HG03469 (cell line): Measurements from ENCODE around the gene BCS1L.
"Not testable (repeated sequence)": the region's sequence is repeated elsewhere in the genome, so short reads cannot be mapped to it uniquely, and the experiment has no call there.

Experiments used
- ATAC-seq: cut with Tn5 transposase; IDR thresholded peaks from one replicate; pipeline ENCODE4 v1.9.1; 2021; ENCODE audit warnings: mild to moderate bottlenecking, moderate library complexity, moderate number of reproducible peaks; ENCODE audit not compliant: unreplicated experiment

Gene BCS1L

GRCh38 chr2:218658671-218659257, 719 bp upstream of the BCS1L start:
- ATAC-seq = peak; percentile 39

GRCh38 chr2:218659988-218660358, 490 bp downstream of the BCS1L start:
- ATAC-seq = no peak

GRCh38 chr2:218662377-218662776, 2.9 kb downstream of the BCS1L start:
- no peak for ATAC-seq

- no peak for ATAC-seq
Measured at GRCh38 chr2:218662827-218663226, 3.3 kb downstream of the BCS1L start.

GRCh38 chr2:218663901-218664300, 4.4 kb downstream of the BCS1L start:
- no peak for ATAC-seq

GRCh38 chr2:218664653-218665052, 5.2 kb downstream of the BCS1L start:
- no peak for ATAC-seq

GRCh38 chr2:218671097-218671653, 11.7 kb downstream of the BCS1L start:
- no peak for ATAC-seq

- ATAC-seq = peak; percentile 92
Measured at GRCh38 chr2:218671654-218672566, 12.4 kb downstream of the BCS1L start, which contains the start of the genes RNF25 and STK36. Gene RNF25, minus strand, starts transcription at chr2:218672002. Its CDS starts 32 bp downstream, at chr2:218671970. Gene STK36, plus strand, starts transcription at chr2:218672086. Its CDS starts 744 bp downstream, at chr2:218672830.

GRCh38 chr2:218679119-218679518, 19.6 kb downstream of the BCS1L start:
- no peak for ATAC-seq

GRCh38 chr2:218680061-218680460, 20.6 kb downstream of the BCS1L start:
- no peak for ATAC-seq

GRCh38 chr2:218687400-218688060, 28.0 kb downstream of the BCS1L start:
- not testable (repeated sequence) for ATAC-seq

GRCh38 chr2:218691234-218691633, 31.8 kb downstream of the BCS1L start:
- no peak for ATAC-seq

GRCh38 chr2:218694405-218695145, 35.1 kb downstream of the BCS1L start:
- no peak for ATAC-seq

- ATAC-seq = no peak
Measured at GRCh38 chr2:218698885-218699284, 39.4 kb downstream of the BCS1L start.

- no peak for ATAC-seq
Measured at GRCh38 chr2:218701806-218702205, 42.3 kb downstream of the BCS1L start.

- no peak for ATAC-seq
Measured at GRCh38 chr2:218703341-218703740, 43.9 kb downstream of the BCS1L start.

- peak; percentile 31 for ATAC-seq
Measured at GRCh38 chr2:218708086-218708485, 48.6 kb downstream of the BCS1L start.

- no peak for ATAC-seq
Measured at GRCh38 chr2:218709908-218710307, 50.4 kb downstream of the BCS1L start.

- ATAC-seq = no peak
Measured at GRCh38 chr2:218710334-218710686, 50.8 kb downstream of the BCS1L start.

GRCh38 chr2:218710687-218711549, 51.4 kb downstream of the BCS1L start, which contains the start of gene TTLL4:
Gene TTLL4, plus strand, starts transcription at chr2:218710835. Its CDS starts 26,842 bp downstream, at chr2:218737677.
- peak; percentile 72 for ATAC-seq
